GM23338 (cell line): ENCODE measurements around the gene EPS8L2. TPM values are rescaled to one million over a fixed set of nuclear protein-coding genes. Genes with fewer than 3 reads are reported as not detected.

Experiments
- ATAC-seq: fragments of 200-7000 bp; cut with Tn5 transposase; 3 replicates; pipeline ENCODE4 v1.9.1; 2020
- DNase-seq: peaks from one replicate; pipeline ENCODE4 v3.0.0-alpha.2; 2015; ENCODE audit warnings: low spot score
- H2AFZ ChIP-seq: fragments of 200-600 bp; sonication (generic); 2 replicates; pipeline ENCODE4 v1.8.0; 2016; ENCODE audit warnings: antibody characterized with exemption, mild to moderate bottlenecking, moderate library complexity
- H3F3A ChIP-seq: fragments of 200-600 bp; sonication (generic); replicated peaks from 2 replicates; pipeline ENCODE4 v1.8.0; 2017; ENCODE audit warnings: antibody characterized with exemption, mixed run types, low read depth
- H3K27ac ChIP-seq: fragments of 200-600 bp; sonication (generic); 2 replicates; pipeline ENCODE4 v1.6.1; 2016; ENCODE audit warnings: low read depth
- H3K27me3 ChIP-seq: fragments of 200-600 bp; sonication (generic); 2 replicates; pipeline ENCODE4 v1.8.0; 2016; ENCODE audit warnings: mild to moderate bottlenecking, mixed run types, moderate library complexity; ENCODE audit not compliant: insufficient read depth
- H3K36me3 ChIP-seq: fragments of 200-600 bp; sonication (generic); 2 replicates; pipeline ENCODE4 v1.8.0; 2016; ENCODE audit warnings: mild to moderate bottlenecking; ENCODE audit not compliant: insufficient read depth
- H3K4me1 ChIP-seq: fragments of 200-600 bp; sonication (generic); 2 replicates; pipeline ENCODE4 v1.8.0; 2016; ENCODE audit warnings: mild to moderate bottlenecking, moderate library complexity; ENCODE audit not compliant: insufficient read depth
- H3K4me2 ChIP-seq: fragments of 200-600 bp; sonication (generic); 2 replicates; pipeline ENCODE4 v1.7.1; 2017; ENCODE audit warnings: mixed run types
- H3K4me3 ChIP-seq: fragments of 200-600 bp; sonication (generic); 2 replicates; pipeline ENCODE4 v1.6.1; 2016; ENCODE audit warnings: mixed run types
- H3K79me2 ChIP-seq: fragments of 200-600 bp; sonication (generic); replicated peaks from 2 replicates; pipeline ENCODE4 v1.8.0; 2017; ENCODE audit warnings: mild to moderate bottlenecking; ENCODE audit not compliant: insufficient read depth
- H3K9me2 ChIP-seq: fragments of 200-600 bp; sonication (generic); 2 replicates; pipeline ENCODE4 v1.8.0; 2017; ENCODE audit not compliant: insufficient read depth
- H4K20me1 ChIP-seq: fragments of 200-600 bp; sonication (generic); replicated peaks from 2 replicates; pipeline ENCODE4 v1.8.0; 2017; ENCODE audit warnings: mild to moderate bottlenecking; ENCODE audit not compliant: insufficient read depth
- H3K27ac Mint-ChIP-seq: 2 replicates; pipeline ENCODE4 v1.8.0; 2020; ENCODE audit warnings: inconsistent platforms, mild to moderate bottlenecking, moderate library complexity, mixed read lengths
- H3K27me3 Mint-ChIP-seq: 3 replicates; pipeline ENCODE4 v1.8.0; 2022; ENCODE audit warnings: low read depth, mild to moderate bottlenecking, moderate library complexity, mixed read lengths, inconsistent platforms; ENCODE audit not compliant: insufficient read depth, poor library complexity
- H3K36me3 Mint-ChIP-seq: 3 replicates; pipeline ENCODE4 v1.8.0; 2021; ENCODE audit warnings: low read depth, mild to moderate bottlenecking, inconsistent platforms, moderate library complexity, mixed read lengths
- H3K4me1 Mint-ChIP-seq: 3 replicates; pipeline ENCODE4 v1.8.0; 2020; ENCODE audit warnings: mild to moderate bottlenecking, inconsistent platforms, mixed read lengths
- H3K4me3 Mint-ChIP-seq: 3 replicates; pipeline ENCODE4 v1.8.0; 2021; ENCODE audit warnings: moderate library complexity, mild to moderate bottlenecking, inconsistent platforms, mixed read lengths
- H3K9me3 Mint-ChIP-seq: 3 replicates; pipeline ENCODE4 v1.8.0; 2020; ENCODE audit warnings: moderate library complexity, mild to moderate bottlenecking, inconsistent platforms, mixed read lengths
- CREB1 ChIP-seq: fragments of 250-450 bp; sonication (Bioruptor Pico); IDR thresholded peaks from 2 replicates; pipeline ENCODE4 v1.5.0; 2020; ENCODE audit warnings: low read depth, mild to moderate bottlenecking, moderate library complexity
- CTCF ChIP-seq, 2 experiments: fragments of 200-600 bp in 1 of 2; sonication (generic) in 1 of 2; conservative IDR thresholded peaks; 2 replicates each; pipeline versions ENCODE4 v1.5.1 to v1.6.1; 2016 to 2017; ENCODE audit warnings: antibody characterized with exemption in 2 of 2, low read depth in 2 of 2, mild to moderate bottlenecking in 2 of 2, moderate library complexity in 1 of 2
- ETS1 ChIP-seq: IDR thresholded peaks from 2 replicates; pipeline ENCODE4 v1.6.1; 2016; ENCODE audit warnings: antibody characterized with exemption
- EZH2 ChIP-seq: fragments of 200-600 bp; sonication (generic); IDR thresholded peaks from one replicate; pipeline ENCODE4 v1.8.0; 2017; ENCODE audit warnings: antibody characterized with exemption, mild to moderate bottlenecking, low read depth; ENCODE audit not compliant: unreplicated experiment
- EZH2phosphoT487 ChIP-seq: fragments of 200-600 bp; sonication (generic); IDR thresholded peaks from one replicate; pipeline ENCODE4 v1.8.1; 2018; ENCODE audit warnings: antibody characterized with exemption; ENCODE audit not compliant: unreplicated experiment
- JUNB ChIP-seq: IDR thresholded peaks from one replicate; pipeline ENCODE4 v1.6.1; 2016; ENCODE audit warnings: antibody characterized with exemption; ENCODE audit not compliant: unreplicated experiment
- NANOG ChIP-seq: IDR thresholded peaks from 2 replicates; pipeline ENCODE4 v1.6.1; 2016; ENCODE audit warnings: antibody characterized with exemption, borderline replicate concordance
- POLR2AphosphoS5 ChIP-seq: IDR thresholded peaks from 2 replicates; pipeline ENCODE4 v1.6.1; 2016; ENCODE audit warnings: antibody characterized with exemption, low read depth
- REST ChIP-seq: IDR thresholded peaks from one replicate; pipeline ENCODE4 v1.6.1; 2018; ENCODE audit warnings: antibody characterized with exemption; ENCODE audit not compliant: unreplicated experiment
- STAT1 ChIP-seq: IDR thresholded peaks from one replicate; pipeline ENCODE4 v1.6.1; 2016; ENCODE audit warnings: antibody characterized with exemption; ENCODE audit not compliant: unreplicated experiment
- ZNF114 ChIP-seq: fragments of 250-450 bp; sonication (Bioruptor Pico); IDR thresholded peaks from 2 replicates; pipeline ENCODE4 v1.5.0; 2020; ENCODE audit warnings: mild to moderate bottlenecking, moderate library complexity
- ZNF331 ChIP-seq: fragments of 250-450 bp; sonication (Bioruptor Pico); IDR thresholded peaks from 2 replicates; pipeline ENCODE4 v1.5.0; 2020; ENCODE audit warnings: low read depth, mild to moderate bottlenecking, moderate library complexity
- polyA plus RNA-seq: library from polyadenylated mRNA; unstranded; fragments of >200 nt; fragmentation: Nextera tagmentation; extraction: Ambion mirVana; gene quantifications from 2 replicates; pipeline ENCODE4 v1.2.1, GENCODE V29; 2016
- total RNA-seq: library from RNA; depleted of rRNA; stranded (reverse); fragments of >200 nt; shearing (Covaris generic); gene quantifications from 2 replicates; pipeline ENCODE4 v1.2.3, GENCODE V29; 2014

Gene EPS8L2
- total and polyA plus RNA-seq, 2 experiments from 2014 or later: 38.7 to 59.4 TPM

GRCh38 chr11:721247-721740, 15.3 kb downstream of the EPS8L2 start (continued):
- TF ChIP-seq CTCF (conservative IDR thresholded peaks at IDR 0.05; ENCODE audit: low read depth in 2 of 2) (no peak), ZNF331 (CRISPR knock-in tag) (no peak), CREB1 (CRISPR knock-in tag) (no peak), STAT1 (no peak), POLR2AphosphoS5 (no peak), ETS1 (no peak), EZH2phosphoT487 (no peak), REST (no peak), JUNB (no peak), EZH2 (no peak), NANOG (no peak), ZNF114 (CRISPR knock-in tag) (no peak)

GRCh38 chr11:721741-722345, 15.8 kb downstream of the EPS8L2 start:
- H3K4me3 ChIP-seq: no peak overlapping the region
- ATAC-seq (no peak), DNase-seq (peak; percentile 53)
- no peak overlapping the region for H3K27ac ChIP-seq
- Mint-ChIP-seq H3K4me3 (no peak overlapping the region), H3K4me1 (peaks cover 9% of the 10 kb centered on the region; the same call in 2 of the 3 replicates), H3K27me3 (peaks cover 16% of the 10 kb centered on the region), H3K27ac (no peak overlapping the region), H3K9me3 (no peaks in the 10 kb centered on the region; the same call in 2 of the 3 replicates), H3K36me3 (no peaks in the 10 kb centered on the region)
- H4K20me1 ChIP-seq: no peaks in the 10 kb centered on the region
- peaks cover 3% of the 10 kb centered on the region for H3K4me1 ChIP-seq
- no peaks in the 10 kb centered on the region for H3K79me2 ChIP-seq
- H3K27me3 ChIP-seq: no peaks in the 10 kb centered on the region
- no peaks in the 10 kb centered on the region for H3K36me3 ChIP-seq
- no peak overlapping the region for H2AFZ ChIP-seq
- H3K9me2 ChIP-seq: no peaks in the 10 kb centered on the region
- H3K4me2 ChIP-seq: no peak overlapping the region
- H3F3A ChIP-seq: 0 out of 2 replicates have a peak, but pooled peaks cover 19% of the 10 kb centered on the region
- no peak for TF ChIP-seq REST
- TF ChIP-seq NANOG: no peak
- TF ChIP-seq EZH2: no peak
